GM12891 (cell line): ENCODE data around the gene NCMAP.

Experiments used
- PAX5 ChIP-seq: IDR thresholded peaks from 2 replicates; pipeline ENCODE4 v1.6.1; 2011; ENCODE audit warnings: low read length, moderate library complexity, mild to moderate bottlenecking; ENCODE audit not compliant: insufficient read depth, severe bottlenecking
- POLR2A ChIP-seq: IDR thresholded peaks from 2 replicates; pipeline ENCODE4 v1.6.1; 2011; ENCODE audit warnings: low read depth, low read length, control low read depth
- POLR2AphosphoS5 ChIP-seq: IDR thresholded peaks from 2 replicates; pipeline ENCODE4 v1.6.1; 2011; ENCODE audit warnings: low read depth, low read length, control low read depth
- POU2F2 ChIP-seq: IDR thresholded peaks from 2 replicates; pipeline ENCODE4 v1.6.1; 2011; ENCODE audit warnings: low read depth, mild to moderate bottlenecking, control low read depth, low read length, moderate library complexity
- SPI1 ChIP-seq: IDR thresholded peaks from 2 replicates; pipeline ENCODE4 v1.6.1; 2011; ENCODE audit warnings: low read depth, low read length, control low read depth
- TAF1 ChIP-seq: IDR thresholded peaks from 2 replicates; pipeline ENCODE4 v1.6.1; 2011; ENCODE audit warnings: low read depth, low read length, control low read depth

GRCh38 chr1:24584171-24584647 is 28.3 kb downstream of the NCMAP start:
- TF ChIP-seq POLR2AphosphoS5 (no peak), POLR2A (no peak), TAF1 (no peak), SPI1 (0 out of 2 replicates have a peak, but pooled peaks have one; percentile 4), POU2F2 (no peak), PAX5 (no peak)
